KBM-7 (cell line): ENCODE data around the gene GOT1.

Source experiments
- DNase-seq: peaks from one replicate; pipeline ENCODE4 v3.0.0-alpha.2; 2015
- in situ Hi-C: fragments of 300-500 bp; cut with MboI; formaldehyde crosslinking; loops from 2 replicates; pipeline ENCODE4 v1.14.3; 2020; ENCODE audit warnings: low sequenced_read_pairs, low pct_unique_long_range_greater_than_20kb, mixed read lengths

The GOT1 gene

DNA sequence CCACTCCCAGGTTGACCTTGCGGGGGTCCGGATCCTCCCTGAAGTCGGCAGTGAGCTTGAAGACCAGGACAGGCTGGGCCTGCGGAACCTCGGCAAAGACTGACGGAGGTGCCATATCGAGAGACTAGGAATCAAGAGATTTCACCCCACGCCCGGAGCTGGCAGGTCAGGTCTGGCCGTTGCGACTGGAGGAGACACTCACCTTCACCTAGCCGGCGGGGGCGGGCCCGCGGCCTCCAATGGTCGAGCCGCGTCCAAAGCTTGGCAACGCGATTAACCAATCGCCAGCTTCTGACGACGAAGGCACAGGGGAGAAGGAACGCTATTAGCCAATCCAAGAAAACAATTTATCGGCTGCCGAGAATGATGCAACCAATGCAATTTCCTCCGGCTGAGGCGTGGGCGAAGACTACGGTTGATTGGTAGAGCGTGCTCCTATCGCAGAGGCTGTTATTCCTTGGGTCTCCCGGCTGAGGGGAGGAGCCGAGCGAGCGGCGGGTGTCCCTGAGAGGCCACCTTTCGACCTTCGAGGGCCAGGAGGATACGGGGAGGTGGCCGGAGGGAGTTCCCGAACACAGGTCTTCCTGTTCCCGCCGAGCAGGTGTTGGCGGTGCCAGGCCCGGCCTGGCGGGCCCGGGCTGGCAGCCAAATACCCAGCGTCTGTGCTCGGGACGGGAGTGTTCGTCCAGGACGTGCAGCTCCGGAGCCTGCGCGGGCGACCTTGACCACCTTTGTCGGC, at the start of gene GOT1:
GOT1 (minus strand) TSS at position 174 of the 739 bp plus-strand sequence; CDS start at position 115, 59 bp downstream.
- in situ Hi-C loops = loop anchor here (25.0 kb wide), 1 partner anchor 282 kb away; no protein-coding TSS in a partner anchor
- DNase-seq = peak; percentile 99

DNA sequence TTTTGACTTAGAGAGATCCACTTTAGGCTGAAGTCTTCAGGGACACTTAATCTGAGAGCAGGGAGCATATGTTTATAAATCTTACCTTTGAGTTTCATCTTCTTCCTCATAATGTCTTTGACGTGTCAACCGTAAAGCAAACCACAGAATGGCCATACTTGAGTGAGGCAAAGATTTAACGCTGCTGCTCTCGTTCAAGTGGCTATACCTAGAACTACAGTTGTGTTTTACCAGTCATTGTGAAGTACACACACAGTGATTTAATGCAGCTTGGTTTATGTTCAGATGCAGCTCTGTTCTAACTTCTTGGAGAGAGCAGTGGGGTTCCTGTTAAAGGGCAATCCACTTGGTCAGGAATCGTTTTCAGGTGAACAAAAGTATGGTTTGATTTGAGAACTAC, 39.9 kb upstream of the GOT1 start:
- no peak for DNase-seq
- in situ Hi-C loops = no loop called here

DNA sequence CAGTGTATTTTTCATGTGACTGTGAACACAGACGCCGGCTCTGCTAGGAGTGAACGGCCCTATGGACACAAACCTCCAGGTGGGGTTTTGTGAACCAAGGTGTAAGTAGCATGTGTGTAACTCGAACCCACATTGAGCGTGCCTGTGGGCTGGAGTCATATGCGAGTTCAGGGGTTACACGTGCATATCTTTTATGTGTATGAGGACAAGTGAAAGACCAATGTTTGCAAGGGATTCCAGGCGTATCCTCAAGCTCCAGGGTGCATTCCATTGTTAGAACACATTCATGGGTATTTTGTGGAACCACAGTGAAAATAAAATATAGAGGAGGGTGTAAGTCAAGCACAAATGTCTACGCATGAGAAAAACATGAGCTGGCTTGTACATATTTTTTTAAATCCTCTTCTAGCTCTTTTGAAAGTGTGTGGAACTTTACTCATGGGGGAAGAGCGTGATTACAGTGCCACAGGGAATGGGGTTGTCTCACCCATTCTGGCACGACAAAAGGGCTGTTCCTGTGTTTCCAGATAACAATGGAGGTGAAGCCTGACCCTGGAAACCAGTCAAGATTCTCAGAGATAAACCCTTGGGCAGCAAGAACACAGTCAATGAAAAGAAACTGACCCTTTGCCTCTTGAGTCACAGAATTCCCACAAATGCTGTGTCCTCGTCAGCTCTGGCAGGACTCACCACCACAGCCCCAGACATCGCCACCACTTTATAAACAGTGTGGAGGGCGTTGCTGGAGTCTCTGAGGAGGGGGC, 37.0 kb upstream of the GOT1 start:
- no peak for DNase-seq
- in situ Hi-C loops = no loop called here

DNA sequence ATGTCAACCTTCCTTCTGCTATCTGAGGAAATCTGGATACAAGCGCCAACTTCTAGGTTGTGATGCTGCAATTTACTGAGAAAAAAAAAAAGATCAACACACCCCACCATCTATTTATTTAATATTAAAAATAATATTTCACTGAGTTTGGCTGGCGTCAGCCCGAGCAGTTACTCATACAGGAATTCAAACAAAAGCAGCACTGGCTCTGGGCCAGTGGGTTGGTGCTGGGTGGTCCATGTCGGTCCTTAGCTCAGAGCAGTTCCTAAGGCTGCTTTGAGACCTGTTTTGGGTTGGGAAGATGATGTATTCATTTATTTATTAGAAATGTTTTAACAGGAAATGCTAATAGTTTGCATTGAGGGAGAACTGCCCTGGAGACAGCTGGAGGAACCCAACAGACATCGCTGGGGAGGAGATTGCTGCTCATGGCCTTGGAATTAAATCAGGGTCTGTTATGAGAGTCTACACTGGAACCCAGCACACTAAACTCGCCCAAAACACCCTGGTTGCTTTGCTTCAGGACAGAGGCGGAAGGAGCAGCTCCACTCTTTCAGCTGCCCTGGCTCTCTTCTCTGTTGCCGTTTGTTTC, 36.3 kb upstream of the GOT1 start:
- in situ Hi-C loops = no loop called here

DNA sequence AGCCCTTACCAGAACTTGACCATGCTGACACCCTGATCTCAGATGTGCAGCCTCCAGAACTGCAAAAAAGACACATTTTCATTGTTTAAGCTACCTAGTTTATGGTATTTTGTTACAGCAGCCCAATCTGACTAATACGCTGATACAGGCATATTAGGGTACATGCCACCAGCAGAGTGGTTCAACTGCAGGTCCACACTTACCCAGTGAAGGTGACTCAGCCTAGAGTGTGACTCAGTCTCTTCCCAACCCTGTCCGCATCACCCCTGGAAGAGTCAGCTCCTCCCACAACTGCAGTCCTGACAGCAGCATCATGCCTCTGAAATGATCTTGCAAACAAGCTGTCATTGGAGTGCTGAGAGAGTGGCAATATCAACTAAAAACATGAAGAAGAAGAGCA, 30.8 kb upstream of the GOT1 start:
- DNase-seq = no peak

More for the DNA sequence above, 36.3 kb upstream of the GOT1 start:
- DNase-seq = no peak

DNA sequence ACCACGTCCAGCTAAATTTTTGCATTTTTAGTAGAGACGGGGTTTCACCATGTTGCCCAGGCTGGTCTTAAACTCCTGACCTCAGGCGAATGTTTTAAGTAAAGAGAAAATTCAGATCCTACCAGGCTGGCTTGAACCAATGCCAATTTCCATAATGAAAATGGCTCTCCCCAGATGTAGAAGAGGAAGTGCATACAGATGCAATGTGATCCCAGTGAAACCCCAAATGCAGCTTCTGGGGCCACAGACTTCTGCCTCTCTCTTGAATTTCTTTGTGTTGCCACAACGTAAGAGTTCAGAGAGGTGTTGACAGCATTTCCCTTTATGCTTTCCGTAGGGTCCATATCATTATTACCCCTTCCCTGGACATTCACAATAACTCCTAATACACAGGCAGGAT, 29.6 kb upstream of the GOT1 start:
- in situ Hi-C loops = no loop called here
- DNase-seq = peak; percentile 16

More for the DNA sequence above, 30.8 kb upstream of the GOT1 start:
- in situ Hi-C loops = no loop called here

DNA sequence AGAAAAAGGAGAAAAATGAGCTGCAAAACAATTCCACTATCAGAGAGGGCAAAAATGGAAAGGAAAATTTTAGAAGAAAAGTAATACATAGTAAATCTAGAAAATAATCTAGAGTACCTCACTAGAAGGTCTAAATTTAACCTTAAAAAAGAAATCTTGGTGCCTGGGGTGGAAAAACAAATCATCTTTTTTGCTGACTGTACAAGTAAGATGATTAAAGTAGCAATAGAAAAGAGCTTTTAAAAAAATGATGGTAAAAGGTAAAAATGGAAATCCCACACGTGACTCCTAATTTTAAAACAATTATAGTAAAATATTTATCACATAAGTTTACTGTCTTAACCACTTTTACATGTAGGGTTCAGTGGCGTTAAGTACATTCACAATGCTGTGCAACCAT, 28.8 kb upstream of the GOT1 start:
- DNase-seq = no peak
- in situ Hi-C loops = no loop called here

DNA sequence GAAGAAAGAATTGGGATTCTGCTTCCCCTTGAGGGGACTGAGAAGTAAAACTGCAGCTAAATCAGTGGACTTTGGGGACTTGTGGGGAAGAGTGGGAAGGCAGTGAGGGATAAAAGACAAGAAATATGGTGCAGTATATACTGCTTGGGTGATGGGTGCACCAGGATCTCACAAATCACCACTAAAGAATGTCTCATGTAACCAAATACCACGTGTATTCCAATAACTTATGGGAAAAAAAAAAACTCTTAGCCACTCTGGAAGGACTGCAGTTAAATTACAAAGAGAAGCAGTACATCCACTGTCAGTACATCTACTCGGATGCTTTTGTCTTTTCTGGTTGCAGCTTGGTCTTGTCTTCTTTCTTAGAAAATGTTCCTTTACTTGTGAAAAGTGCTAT, 27.4 kb upstream of the GOT1 start:
- in situ Hi-C loops = no loop called here
- no peak for DNase-seq

DNA sequence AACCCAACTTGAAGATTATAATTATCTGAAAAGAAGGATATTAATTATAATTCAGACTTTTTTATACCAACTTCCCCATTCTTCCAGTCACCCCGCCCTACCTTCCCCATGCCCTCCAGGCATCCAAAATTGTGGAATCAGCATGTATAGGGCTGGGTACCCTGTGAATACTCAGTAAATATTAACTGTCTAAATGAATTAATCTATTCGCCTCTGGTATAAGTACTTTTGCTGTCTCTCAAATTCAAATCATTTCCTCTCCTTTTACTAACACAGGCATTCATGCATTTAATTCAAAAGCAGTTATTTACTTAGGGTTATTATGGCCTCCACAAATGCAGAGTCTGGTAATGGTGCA, 26.5 kb upstream of the GOT1 start:
- no peak for DNase-seq
- in situ Hi-C loops = no loop called here

DNA sequence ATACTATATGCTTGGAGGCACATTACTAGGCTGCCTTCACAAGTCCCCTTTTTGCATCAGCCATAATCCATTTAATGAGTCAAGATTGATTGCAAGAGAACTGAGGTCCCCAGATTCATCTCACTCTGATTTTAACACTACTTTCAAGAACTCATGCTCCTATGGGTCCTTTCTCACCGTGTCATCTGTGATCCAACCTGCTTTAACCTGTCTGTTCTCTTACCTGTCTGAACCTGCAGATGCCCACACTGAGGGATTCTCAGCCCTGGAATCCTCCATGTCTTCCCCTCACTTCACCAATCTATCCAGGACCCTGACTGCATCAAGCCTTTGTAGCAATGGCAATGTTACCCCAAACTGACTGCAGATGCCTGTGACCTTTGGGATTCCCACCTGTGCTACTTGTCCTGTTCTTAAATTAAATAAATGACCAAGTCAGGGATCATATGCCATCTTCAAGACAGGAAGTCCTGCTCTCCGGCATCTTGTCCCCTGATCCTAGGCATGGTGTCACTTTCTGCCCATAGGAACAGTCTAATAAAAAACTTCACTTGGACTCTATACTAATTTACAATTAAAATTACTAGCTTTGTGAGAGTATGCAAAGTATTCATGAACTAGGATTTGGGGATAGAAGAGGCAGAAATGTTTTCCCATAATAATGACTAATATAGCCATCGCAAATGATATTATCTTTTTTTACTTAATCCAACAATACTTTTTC, 25.9 kb upstream of the GOT1 start:
- no peak for DNase-seq
- in situ Hi-C loops = no loop called here

DNA sequence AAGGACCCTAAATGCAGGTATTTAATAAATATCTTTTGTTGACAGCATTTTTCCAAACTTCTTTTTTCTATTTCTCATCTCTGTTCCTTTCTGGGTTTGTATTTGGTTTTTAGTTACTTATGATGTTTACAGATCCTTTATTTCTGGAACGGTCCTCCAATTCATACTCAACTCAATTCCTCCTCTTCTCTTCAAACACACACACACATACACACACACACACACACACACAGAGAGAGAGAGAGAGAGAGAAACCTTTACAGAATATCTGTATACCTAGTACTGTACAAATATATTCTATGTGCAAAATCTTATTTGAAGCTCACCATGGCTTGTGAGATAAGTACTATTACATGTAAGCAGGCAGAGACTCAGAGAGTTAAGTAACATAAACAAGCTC, 21.6 kb upstream of the GOT1 start:
- DNase-seq = no peak

DNA sequence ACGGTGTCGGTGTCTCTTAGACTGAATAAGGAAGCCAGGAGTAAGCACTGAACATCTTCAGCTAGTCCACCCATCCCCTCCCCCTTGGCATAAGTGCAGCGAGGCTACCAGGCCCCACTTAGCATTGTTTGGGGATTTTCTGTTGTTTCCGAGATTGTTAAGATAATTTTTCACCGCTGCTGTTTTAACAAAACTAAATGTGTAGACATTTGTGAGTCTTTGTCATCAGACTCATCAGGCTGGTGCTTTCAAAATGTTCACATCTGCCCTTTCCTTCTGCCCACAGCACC, 21.0 kb upstream of the GOT1 start:
- in situ Hi-C loops = no loop called here

More for the DNA sequence above, 21.6 kb upstream of the GOT1 start:
- in situ Hi-C loops = no loop called here

DNA sequence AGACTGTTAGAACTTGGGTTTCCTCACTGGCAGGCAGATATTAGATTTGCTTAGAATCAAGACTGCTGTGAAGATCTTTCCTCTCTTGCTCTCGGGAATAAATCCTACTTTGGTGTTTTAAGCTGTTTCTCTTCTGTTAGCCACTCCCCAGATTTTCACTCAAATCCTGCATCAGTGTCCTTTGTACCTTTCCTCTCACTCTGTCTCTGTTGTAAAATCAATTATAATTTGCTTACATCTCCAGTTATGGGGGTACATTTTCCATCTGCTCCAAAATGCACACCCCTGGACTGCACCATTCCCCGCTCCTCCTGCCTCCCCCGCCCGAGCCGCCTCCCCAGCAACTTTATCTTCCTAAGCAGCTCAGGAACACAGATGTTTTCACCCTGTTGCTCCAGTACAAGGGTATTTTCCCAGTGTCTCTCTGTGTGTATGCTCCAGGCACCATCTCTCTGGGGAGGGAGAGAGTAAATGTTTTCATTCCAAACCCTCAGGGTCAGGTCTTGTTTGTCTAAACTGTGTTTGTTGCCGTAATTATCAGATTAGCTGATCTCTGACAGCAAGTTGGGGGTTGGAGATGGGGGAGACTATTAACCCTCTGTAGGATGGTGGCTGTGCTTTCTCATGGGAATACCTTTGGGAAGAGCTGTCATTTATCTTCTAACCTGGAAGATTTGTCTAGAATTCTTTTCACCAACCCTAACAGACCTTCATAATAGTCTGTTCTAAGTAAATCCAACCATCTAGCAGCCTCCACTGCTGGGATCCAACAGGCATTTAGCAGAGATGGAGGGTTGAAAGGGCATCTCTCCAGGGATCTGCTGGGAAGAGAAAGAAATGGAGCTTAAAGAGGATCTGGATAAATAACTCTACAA, 20.4 kb upstream of the GOT1 start:
- in situ Hi-C loops = no loop called here

More for the DNA sequence above, 21.0 kb upstream of the GOT1 start:
- no peak for DNase-seq

DNA sequence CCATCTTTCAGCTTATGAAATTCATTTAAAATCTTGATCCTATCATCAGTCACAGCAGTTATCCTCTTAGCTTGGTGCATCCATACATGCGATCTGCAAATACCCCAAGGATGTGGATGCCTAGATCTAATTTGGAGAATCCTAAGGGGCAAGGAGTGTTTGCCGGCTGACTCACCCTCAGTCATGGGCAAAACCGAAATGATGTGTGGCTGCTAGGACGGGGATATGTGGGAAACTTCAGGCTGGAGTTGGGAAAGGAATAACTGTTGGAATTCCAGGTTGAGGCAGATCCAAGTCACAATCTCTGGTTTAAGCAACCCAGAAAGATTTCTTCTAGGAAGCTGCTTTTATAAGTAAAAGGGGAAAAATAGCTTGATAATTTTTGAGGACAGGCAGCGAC, 19.7 kb upstream of the GOT1 start:
- in situ Hi-C loops = no loop called here
- DNase-seq = no peak

More for the DNA sequence above, 20.4 kb upstream of the GOT1 start:
- DNase-seq = no peak

DNA sequence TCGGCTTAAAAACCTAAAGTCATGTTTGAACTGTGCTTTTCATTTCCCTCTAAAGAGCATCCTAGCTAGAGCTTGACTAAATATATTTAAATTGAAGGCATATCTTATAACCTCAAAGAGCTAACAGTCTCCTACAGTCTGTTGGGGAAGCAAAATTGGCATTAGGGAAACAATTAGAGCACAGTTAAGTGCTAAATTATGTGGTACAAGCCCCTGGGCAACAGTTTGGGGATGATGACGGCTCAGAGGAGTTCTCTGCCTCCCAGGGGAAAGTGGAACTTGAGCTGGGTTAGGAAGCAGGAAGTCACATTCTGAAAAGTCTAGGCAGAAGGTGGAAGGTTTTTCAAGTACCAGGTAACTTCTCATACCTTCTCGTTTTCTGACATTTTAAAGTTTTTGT, 18.6 kb upstream of the GOT1 start:
- in situ Hi-C loops = loop anchor here (25.0 kb wide), 1 partner anchor 263 kb away; no protein-coding TSS in a partner anchor
- DNase-seq = no peak

DNA sequence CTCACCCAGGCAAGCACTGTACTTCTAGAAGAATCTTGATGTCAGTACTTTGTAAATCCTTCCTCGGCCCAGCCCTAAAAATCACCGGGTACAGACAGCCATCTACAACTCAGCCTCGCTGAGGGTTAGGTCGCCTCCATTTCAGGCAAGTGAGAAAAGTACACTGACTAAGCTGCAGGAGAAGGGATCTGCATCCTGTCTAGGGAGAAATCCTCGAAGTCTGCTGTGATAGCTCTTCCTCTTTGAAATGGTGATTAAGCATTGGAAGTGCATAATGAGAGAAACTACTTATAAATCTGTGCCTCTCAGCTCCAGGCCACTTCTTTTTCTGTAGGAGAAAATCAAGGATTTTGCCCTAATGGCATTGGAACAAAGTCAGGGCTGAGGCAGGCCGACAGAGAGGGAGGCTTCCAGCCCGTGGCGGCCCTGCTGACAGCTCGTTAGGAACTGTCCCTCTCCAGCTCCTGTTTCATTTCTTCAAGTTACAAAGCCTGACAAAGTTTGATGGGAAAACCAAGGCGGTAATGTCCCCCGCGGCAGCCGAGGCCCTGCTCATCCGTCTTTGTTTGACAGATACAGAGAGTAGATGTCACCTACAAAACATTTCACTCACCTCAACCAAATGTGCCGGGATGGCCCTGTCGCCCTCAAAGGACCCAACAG, 14.1 kb upstream of the GOT1 start:
- in situ Hi-C loops = loop anchor here (25.0 kb wide), 1 partner anchor 268 kb away; no protein-coding TSS in a partner anchor
- no peak for DNase-seq

DNA sequence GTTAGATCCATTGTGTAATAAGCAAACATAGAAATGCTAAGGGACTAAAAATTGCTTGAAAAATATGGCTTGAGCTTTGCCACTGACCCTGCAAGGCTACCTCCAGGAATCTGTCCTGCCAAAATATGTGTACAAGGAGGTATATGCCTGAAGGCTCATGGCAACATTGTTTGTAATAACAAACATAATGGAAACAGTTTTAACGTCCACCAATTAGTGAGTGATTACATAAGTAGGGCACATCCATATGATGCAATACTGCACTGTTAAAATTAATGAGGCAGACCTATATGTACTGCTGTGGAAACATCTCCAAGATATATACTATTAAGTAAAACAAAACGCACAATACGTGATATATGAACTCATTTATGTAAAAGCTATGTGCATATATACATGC, 13.1 kb upstream of the GOT1 start:
- no peak for DNase-seq
- in situ Hi-C loops = loop anchor here (25.0 kb wide), 1 partner anchor 269 kb away; no protein-coding TSS in a partner anchor

DNA sequence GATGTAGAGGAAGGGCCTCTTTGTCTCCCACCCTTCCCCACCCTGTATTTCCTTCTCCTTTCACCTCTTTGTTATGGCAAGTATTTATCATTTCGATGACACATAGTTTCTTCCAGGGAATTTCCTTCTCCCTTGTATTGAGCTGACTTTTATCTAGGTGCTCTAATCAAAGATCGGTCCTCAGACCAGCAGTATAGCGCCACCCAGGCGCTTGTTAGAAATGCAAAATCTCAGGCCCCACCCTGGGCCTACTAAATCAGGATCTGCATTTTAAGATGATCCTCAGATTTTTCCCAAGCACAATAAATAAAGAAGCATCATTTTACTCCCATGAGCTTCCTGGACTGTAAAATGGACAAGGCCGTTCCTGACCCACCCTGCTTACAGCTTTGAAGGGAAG, 12.0 kb upstream of the GOT1 start:
- in situ Hi-C loops = loop anchor here (25.0 kb wide), 1 partner anchor 270 kb away; no protein-coding TSS in a partner anchor
- DNase-seq = no peak
